Right lobe of liver (tissue), 6 donors: ENCODE results near the gene SYNGAP1. TPM values are rescaled to one million over a fixed set of nuclear protein-coding genes. Genes with fewer than 3 reads are reported as not detected.

Experiments
- ATAC-seq, 4 donors: fragments of 200-7000 bp; cut with Tn5 transposase; one replicate each; pipeline ENCODE4 v1.9.1; 2020; ENCODE audit warnings: mild to moderate bottlenecking in 4 of 4, moderate library complexity in 4 of 4
- DNase-seq, 3 donors: peaks; one replicate each; pipeline ENCODE4 v3.0.0-alpha.2; 2020
- H3K27ac ChIP-seq, 3 donors: fragments of 200-600 bp; one replicate each; pipeline ENCODE4 v1.8.0; 2022
- H3K27me3 ChIP-seq, 2 donors: fragments of 200-600 bp; one replicate each; pipeline ENCODE4 v1.8.0; 2022
- H3K36me3 ChIP-seq, 4 donors: fragments of 200-600 bp; sonication (generic) in 1 of 4; one replicate each; pipeline versions ENCODE4 v1.5.1 to v1.8.0; 2017 to 2022; ENCODE audit warnings: control low read depth in 1 of 4
- H3K4me1 ChIP-seq, 4 donors: fragments of 200-600 bp; sonication (generic) in 1 of 4; one replicate each; pipeline versions ENCODE4 v1.5.1 to v1.8.0; 2017 to 2022; ENCODE audit warnings: control low read depth in 1 of 4
- H3K4me3 ChIP-seq, 3 donors: fragments of 200-600 bp; one replicate each; pipeline ENCODE4 v1.8.0; 2022
- H3K9me3 ChIP-seq, 4 donors: fragments of 200-600 bp; sonication (generic) in 1 of 4; one replicate each; pipeline versions ENCODE4 v1.5.1 to v1.8.0; 2017 to 2022; ENCODE audit warnings: control low read depth in 1 of 4
- CTCF ChIP-seq, 4 donors: fragments of 200-600 bp in 3 of 4; fragments of 450-650 bp in 1 of 4; IDR thresholded peaks; one replicate each; pipeline versions ENCODE4 v1.5.1 to v1.8.0; 2016 to 2022; ENCODE audit warnings: antibody characterized with exemption in 4 of 4, mild to moderate bottlenecking in 2 of 4
- POLR2A ChIP-seq: fragments of 450-650 bp; IDR thresholded peaks from one replicate; pipeline ENCODE4 v1.6.1; 2017; ENCODE audit warnings: antibody characterized with exemption, mild to moderate bottlenecking
- intact Hi-C, 2 donors: fragments of 100-400 bp; cut with DNase I; formaldehyde crosslinking; loops; one replicate each; pipeline versions ENCODE4 v1.11.2 to v1.14.1; 2022
- microRNA-seq, 2 donors: library from miRNA; unstranded; fragments of <30 nt; microRNA quantifications; one replicate each; pipeline ENCODE4, GENCODE V29; 2019 to 2020
- small RNA-seq, 2 experiments: library from RNA; depleted of rRNA; stranded (forward); fragments of <200 nt; gene quantifications; one replicate each; pipeline ENCODE3, GENCODE V24; 2016
- total RNA-seq, 6 experiments: library from RNA; depleted of rRNA in 2 of 6; stranded (reverse); fragments of >200 nt in 2 of 6; fragmentation: NEBNext Ultra II Directional in 3 of 6; extraction: Animal tissue kit (Norgen Biotek cat#: 25700) in 3 of 6; gene quantifications; one replicate each; pipeline versions ENCODE4 v1.1.0 to v1.2.4, GENCODE V29; 2016 to 2023
- donor health status: DM: no; HTN: yes; CAD: no.
- donor health status: DM: no; HTN: no; CAD: no.
- donor health status: DM: no; HTN: no; CAD: no.
- donor health status: DM: no; HTN: yes; CAD: no.
- donor health status: DM: no; HTN: yes; CAD: no.

Gene SYNGAP1
- total RNA-seq, 6 experiments from 2014 or later, result 1.8 to 4.1 (median 2.8) TPM

GRCh38 chr6:33504486-33504885, 84.6 kb downstream of the SYNGAP1 start:
- Histone ChIP-seq H3K4me3 (no peak overlapping the region), H3K9me3 (no peaks in the 10 kb centered on the region), H3K27ac (no peak overlapping the region), H3K36me3 (no peaks in the 10 kb centered on the region), H3K27me3 (no peaks in the 10 kb centered on the region), H3K4me1 (no peaks in the 10 kb centered on the region)
- ATAC-seq, result no peak
- intact Hi-C loops, result no loop called here
- TF ChIP-seq CTCF (IDR thresholded peaks at IDR 0.05) (no peak), POLR2A (no peak)
- DNase-seq, result no peak

Small RNA genes within 50 kb of the gene (microRNA-seq; reads per million reads assigned to microRNA genes)
- gene MIR5004, result 0 reads per million in 2 donors

Small RNA genes within 50 kb of the gene (small RNA-seq; reads per million reads assigned to genes)
- gene RPL35AP4, result 0 reads per million in 2 experiments
- gene ZBTB9, result 0 reads per million in 2 experiments

Other genes with a start within 250 kb of the SYNGAP1 start
- gene COL11A2, start 227.6 kb upstream of the SYNGAP1 start, total RNA-seq, result 1 to 10 TPM in 1 of 6 experiments, under 1 TPM in 5; 0.06 to 1.4 (median 0.61) TPM
- gene RXRB, start 219.4 kb upstream of the SYNGAP1 start, total RNA-seq, result 10 to 100 TPM; 10.1 to 28.2 (median 17.7) TPM
- gene SLC39A7, start 219.2 kb upstream of the SYNGAP1 start, total RNA-seq, result 10 to 100 TPM; 33.5 to 61.4 (median 50.1) TPM
- gene HSD17B8, start 215.4 kb upstream of the SYNGAP1 start, total RNA-seq, result 10 to 100 TPM; 14.3 to 39.8 (median 33.8) TPM
- 10 to 100 TPM in 4 of 6 experiments, 1 to 10 TPM in 2; 7.5 to 21.3 (median 19.7) TPM for gene RING1, start 211.6 kb upstream of the SYNGAP1 start, total RNA-seq
- 10 to 100 TPM; 16.4 to 35.1 (median 27.5) TPM for gene VPS52, start 148.2 kb upstream of the SYNGAP1 start, total RNA-seq
- 100 to 1,000 TPM; 504 to 932 (median 612) TPM for gene RPS18, start 148.0 kb upstream of the SYNGAP1 start, total RNA-seq
- 1 to 10 TPM in 4 of 6 experiments, under 1 TPM in 2; 0.79 to 1.7 (median 1.4) TPM for gene B3GALT4, start 142.9 kb upstream of the SYNGAP1 start, total RNA-seq
- gene WDR46, start 130.8 kb upstream of the SYNGAP1 start, total RNA-seq, result 10 to 100 TPM; 13.1 to 35.2 (median 23.9) TPM
- 10 to 100 TPM; 23.8 to 35.2 (median 27.5) TPM for gene PFDN6, start 130.5 kb upstream of the SYNGAP1 start, total RNA-seq
- 10 to 100 TPM; 15.1 to 30.6 (median 23.3) TPM for gene RGL2, start 121.1 kb upstream of the SYNGAP1 start, total RNA-seq
- gene TAPBP, start 106.0 kb upstream of the SYNGAP1 start, total RNA-seq, result 100 to 1,000 TPM in 5 of 6 experiments, 10 to 100 TPM in 1; 89.2 to 140 (median 124) TPM
- 1 to 10 TPM; 2.9 to 6.8 (median 4.9) TPM for gene ZBTB22, start 102.3 kb upstream of the SYNGAP1 start, total RNA-seq
- gene DAXX, start 97.1 kb upstream of the SYNGAP1 start, total RNA-seq, result 10 to 100 TPM; 11.3 to 28.8 (median 19.5) TPM
- 1 to 10 TPM in 3 of 6 experiments, under 1 TPM in 2, not detected in 1; 0.29 to 4.4 (median 1.3) TPM for gene KIFC1, start 28.2 kb upstream of the SYNGAP1 start, total RNA-seq
- 10 to 100 TPM; 14.7 to 21.3 (median 18.3) TPM for gene PHF1, start 9.1 kb upstream of the SYNGAP1 start, total RNA-seq
- gene CUTA, start 2.0 kb upstream of the SYNGAP1 start, total RNA-seq, result 100 to 1,000 TPM in 3 of 6 experiments, 10 to 100 TPM in 3; 81.4 to 114 (median 97.4) TPM
- gene ZBTB9, start 34.5 kb downstream of the SYNGAP1 start, total RNA-seq, result 1 to 10 TPM; 2.5 to 3.8 (median 2.9) TPM
- 10 to 100 TPM in 2 of 6 experiments, 1 to 10 TPM in 4; 4.4 to 11.4 (median 6.5) TPM for gene BAK1, start 160.2 kb downstream of the SYNGAP1 start, total RNA-seq
- gene ITPR3, start 201.3 kb downstream of the SYNGAP1 start, total RNA-seq, result 1 to 10 TPM in 4 of 6 experiments, under 1 TPM in 2; 0.79 to 3.5 (median 1.6) TPM